ENCODE data around the gene AP4S1. TPM values are rescaled to one million over a fixed set of nuclear protein-coding genes. Genes with fewer than 3 reads are reported as not detected.

AP4S1 gene
- total and polyA plus RNA-seq, 2 of the 8 experiments (the other 6 are each of a cell fraction or from before 2014, with no cell fraction given), result 2.8 to 9.9 TPM

DNA sequence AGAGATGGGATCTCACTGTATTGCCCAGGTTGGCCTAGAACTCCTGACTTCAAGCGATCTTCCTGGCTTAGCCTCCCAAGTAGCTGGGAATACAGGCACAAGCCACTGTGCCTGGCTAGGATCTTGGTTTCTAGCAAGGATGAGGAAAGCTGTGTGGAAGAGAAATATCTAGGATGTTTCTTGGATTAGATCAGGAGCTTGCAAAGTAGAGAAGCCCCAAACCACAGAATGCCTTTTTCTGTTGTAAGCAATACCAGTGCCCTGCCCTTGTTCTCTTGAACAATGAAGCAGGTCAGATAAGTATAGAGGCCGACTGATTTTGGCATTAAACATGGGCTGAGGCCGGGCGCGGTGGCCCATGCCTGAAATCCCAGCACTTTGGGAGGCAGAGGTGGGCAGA is 45.0 kb downstream of the AP4S1 start (continued):
- TF ChIP-seq MAFK (IDR thresholded peaks at IDR 0.05; ENCODE audit: low read depth, low read length) (no peak), FOSL1 (IDR thresholded peaks at IDR 0.05; ENCODE audit: insufficient read depth, low read depth, low read length) (no peak), RAD21 (IDR thresholded peaks at IDR 0.05 in 1 of 2, conservative IDR thresholded peaks at IDR 0.05 in 1 of 2; ENCODE audit: low read depth in 2 of 2, low read length in 2 of 2) (no peak)
